Measurements from ENCODE around the gene TCF23.

Gene TCF23

DNA sequence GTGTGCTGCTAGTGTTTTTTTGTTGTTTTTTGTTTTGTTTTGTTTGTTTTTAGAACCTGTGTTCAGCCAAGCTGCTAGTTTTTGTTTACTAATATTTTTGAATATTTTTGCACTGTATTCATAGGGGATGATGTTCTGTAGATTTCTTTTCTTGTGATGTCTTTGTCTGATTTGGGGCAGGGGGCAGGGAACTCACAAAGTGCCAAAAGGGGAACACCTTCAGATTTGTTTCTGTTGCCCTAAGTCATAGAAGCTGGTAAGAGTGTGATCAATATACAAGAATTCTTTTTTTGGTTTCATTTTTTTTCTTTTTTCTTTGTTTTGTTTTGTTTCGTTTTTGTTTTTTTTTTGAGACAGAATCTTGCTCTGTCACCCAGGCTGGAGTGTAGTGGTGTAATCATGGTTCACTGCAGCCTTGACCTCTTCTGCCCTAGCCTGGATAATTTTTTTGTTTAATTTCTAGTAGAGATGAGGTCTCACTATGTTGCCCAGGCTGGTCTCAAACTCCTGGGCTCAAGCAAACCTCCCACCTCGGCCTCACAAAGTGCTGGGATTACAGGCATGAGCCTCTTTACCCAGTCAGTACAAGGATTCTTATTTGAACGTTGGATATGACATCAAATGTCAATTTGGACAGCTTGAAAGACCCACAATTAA is 30.7 kb downstream of the TCF23 start:
- H3K4me3 ChIP-seq (ENCODE audit: low read depth, low read length): no peak overlapping the region
- no peak overlapping the region for H3K27ac ChIP-seq (ENCODE audit: extremely low read depth, low read depth, low read length)
- ChIA-PET CTCF (interaction anchor here (0.7 to 1.2 kb wide), 3 partner anchors 10 to 27 kb away, joined by 3 to 5 read pairs (median 3); no protein-coding TSS in a partner anchor), POLR2A (no interaction called here)
- H3K36me3 ChIP-seq (ENCODE audit: control insufficient read depth in 2 of 2, insufficient read depth in 1 of 2, low read length in 2 of 2): no peaks in the 10 kb centered on the region
- TF ChIP-seq ZEB2 (tag by site-specific recombination; IDR thresholded peaks at IDR 0.05) (no peak), ZNF239 (tag by site-specific recombination; IDR thresholded peaks at IDR 0.05) (no peak), ZNF354C (tag by site-specific recombination; IDR thresholded peaks at IDR 0.05; ENCODE audit: borderline replicate concordance, low read depth) (no peak), ZBTB20 (tag by site-specific recombination; IDR thresholded peaks at IDR 0.05) (no peak), ZNF658 (tag by site-specific recombination; IDR thresholded peaks at IDR 0.05) (no peak), SCRT2 (tag by site-specific recombination; IDR thresholded peaks at IDR 0.05) (no peak), SETDB1 (IDR thresholded peaks at IDR 0.05; ENCODE audit: insufficient read length, low read length) (no peak), ZNF837 (tag by site-specific recombination; IDR thresholded peaks at IDR 0.05) (no peak), ZNF76 (tag by site-specific recombination; IDR thresholded peaks at IDR 0.05; ENCODE audit: borderline replicate concordance, low read depth) (no peak)
- TF ChIP-seq, protein P1, sequence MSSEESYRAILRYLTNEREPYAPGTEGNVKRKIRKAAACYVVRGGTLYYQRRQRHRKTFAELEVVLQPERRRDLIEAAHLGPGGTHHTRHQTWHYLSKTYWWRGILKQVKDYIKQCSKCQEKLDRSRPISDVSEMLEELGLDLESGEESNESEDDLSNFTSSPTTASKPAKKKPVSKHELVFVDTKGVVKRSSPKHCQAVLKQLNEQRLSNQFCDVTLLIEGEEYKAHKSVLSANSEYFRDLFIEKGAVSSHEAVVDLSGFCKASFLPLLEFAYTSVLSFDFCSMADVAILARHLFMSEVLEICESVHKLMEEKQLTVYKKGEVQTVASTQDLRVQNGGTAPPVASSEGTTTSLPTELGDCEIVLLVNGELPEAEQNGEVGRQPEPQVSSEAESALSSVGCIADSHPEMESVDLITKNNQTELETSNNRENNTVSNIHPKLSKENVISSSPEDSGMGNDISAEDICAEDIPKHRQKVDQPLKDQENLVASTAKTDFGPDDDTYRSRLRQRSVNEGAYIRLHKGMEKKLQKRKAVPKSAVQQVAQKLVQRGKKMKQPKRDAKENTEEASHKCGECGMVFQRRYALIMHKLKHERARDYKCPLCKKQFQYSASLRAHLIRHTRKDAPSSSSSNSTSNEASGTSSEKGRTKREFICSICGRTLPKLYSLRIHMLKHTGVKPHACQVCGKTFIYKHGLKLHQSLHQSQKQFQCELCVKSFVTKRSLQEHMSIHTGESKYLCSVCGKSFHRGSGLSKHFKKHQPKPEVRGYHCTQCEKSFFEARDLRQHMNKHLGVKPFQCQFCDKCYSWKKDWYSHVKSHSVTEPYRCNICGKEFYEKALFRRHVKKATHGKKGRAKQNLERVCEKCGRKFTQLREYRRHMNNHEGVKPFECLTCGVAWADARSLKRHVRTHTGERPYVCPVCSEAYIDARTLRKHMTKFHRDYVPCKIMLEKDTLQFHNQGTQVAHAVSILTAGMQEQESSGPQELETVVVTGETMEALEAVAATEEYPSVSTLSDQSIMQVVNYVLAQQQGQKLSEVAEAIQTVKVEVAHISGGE (tag by site-specific recombination; conservative IDR thresholded peaks at IDR 0.05; ENCODE audit: low read depth): no peak
- TF ChIP-seq, protein P2, sequence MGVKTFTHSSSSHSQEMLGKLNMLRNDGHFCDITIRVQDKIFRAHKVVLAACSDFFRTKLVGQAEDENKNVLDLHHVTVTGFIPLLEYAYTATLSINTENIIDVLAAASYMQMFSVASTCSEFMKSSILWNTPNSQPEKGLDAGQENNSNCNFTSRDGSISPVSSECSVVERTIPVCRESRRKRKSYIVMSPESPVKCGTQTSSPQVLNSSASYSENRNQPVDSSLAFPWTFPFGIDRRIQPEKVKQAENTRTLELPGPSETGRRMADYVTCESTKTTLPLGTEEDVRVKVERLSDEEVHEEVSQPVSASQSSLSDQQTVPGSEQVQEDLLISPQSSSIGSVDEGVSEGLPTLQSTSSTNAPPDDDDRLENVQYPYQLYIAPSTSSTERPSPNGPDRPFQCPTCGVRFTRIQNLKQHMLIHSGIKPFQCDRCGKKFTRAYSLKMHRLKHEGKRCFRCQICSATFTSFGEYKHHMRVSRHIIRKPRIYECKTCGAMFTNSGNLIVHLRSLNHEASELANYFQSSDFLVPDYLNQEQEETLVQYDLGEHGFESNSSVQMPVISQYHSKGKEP (tag by site-specific recombination; IDR thresholded peaks at IDR 0.05): no peak
- TF ChIP-seq, protein P3, sequence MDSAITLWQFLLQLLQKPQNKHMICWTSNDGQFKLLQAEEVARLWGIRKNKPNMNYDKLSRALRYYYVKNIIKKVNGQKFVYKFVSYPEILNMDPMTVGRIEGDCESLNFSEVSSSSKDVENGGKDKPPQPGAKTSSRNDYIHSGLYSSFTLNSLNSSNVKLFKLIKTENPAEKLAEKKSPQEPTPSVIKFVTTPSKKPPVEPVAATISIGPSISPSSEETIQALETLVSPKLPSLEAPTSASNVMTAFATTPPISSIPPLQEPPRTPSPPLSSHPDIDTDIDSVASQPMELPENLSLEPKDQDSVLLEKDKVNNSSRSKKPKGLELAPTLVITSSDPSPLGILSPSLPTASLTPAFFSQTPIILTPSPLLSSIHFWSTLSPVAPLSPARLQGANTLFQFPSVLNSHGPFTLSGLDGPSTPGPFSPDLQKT (IDR thresholded peaks at IDR 0.05; ENCODE audit: borderline replicate concordance, low read depth, low read length): no peak
- H3K4me1 ChIP-seq (ENCODE audit: control insufficient read depth, insufficient read depth, low read length): no peaks in the 10 kb centered on the region
- no peaks in the 10 kb centered on the region for H3K9me3 ChIP-seq (ENCODE audit: control insufficient read depth, insufficient read depth, low read depth, low read length)

DNA sequence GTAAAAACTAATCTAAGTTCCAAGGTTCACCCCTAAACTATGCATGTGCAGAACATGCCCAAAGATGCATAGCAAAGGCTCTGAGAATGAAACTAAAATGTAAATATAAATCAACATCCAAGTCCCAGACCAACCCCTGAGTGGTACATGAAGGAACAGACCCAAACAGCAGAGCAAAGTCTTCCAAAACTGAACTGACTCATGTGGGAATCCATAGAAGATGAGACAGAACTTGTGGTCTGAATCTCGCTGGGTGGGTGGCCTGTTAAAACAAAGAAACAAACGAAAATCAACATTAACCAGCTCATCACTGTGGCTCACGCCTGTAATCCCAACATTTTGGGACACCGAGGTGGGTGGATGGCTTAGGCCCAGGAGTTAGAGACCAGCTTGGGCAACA is 33.5 kb downstream of the TCF23 start:
- Histone ChIP-seq H3K36me3 (ENCODE audit: control insufficient read depth in 2 of 2, insufficient read depth in 1 of 2, low read length in 2 of 2) (no peaks in the 10 kb centered on the region), H3K9me3 (ENCODE audit: control insufficient read depth, insufficient read depth, low read depth, low read length) (no peaks in the 10 kb centered on the region), H3K4me1 (ENCODE audit: control insufficient read depth, insufficient read depth, low read length) (peaks cover 4% of the 10 kb centered on the region; the same call in 1 of the 2 replicates), H3K4me3 (ENCODE audit: low read depth, low read length) (no peak overlapping the region), H3K27ac (ENCODE audit: extremely low read depth, low read depth, low read length) (no peak overlapping the region)
- CTCF ChIA-PET: interaction anchor here (0.7 to 2.2 kb wide), 3 partner anchors 9 to 17 kb away, joined by 3 to 15 read pairs (median 4); no protein-coding TSS in a partner anchor
- POLR2A ChIA-PET: no interaction called here
- TF ChIP-seq, protein P2 (tag by site-specific recombination; IDR thresholded peaks at IDR 0.05): no peak
- TF ChIP-seq, protein P4, sequence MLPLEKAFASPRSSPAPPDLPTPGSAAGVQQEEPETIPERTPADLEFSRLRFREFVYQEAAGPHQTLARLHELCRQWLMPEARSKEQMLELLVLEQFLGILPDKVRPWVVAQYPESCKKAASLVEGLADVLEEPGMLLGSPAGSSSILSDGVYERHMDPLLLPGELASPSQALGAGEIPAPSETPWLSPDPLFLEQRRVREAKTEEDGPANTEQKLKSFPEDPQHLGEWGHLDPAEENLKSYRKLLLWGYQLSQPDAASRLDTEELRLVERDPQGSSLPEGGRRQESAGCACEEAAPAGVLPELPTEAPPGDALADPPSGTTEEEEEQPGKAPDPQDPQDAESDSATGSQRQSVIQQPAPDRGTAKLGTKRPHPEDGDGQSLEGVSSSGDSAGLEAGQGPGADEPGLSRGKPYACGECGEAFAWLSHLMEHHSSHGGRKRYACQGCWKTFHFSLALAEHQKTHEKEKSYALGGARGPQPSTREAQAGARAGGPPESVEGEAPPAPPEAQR (tag by site-specific recombination; IDR thresholded peaks at IDR 0.05): no peak
- TF ChIP-seq ZNF266 (tag by site-specific recombination; IDR thresholded peaks at IDR 0.05; ENCODE audit: low read depth): no peak
- TF ChIP-seq, protein P5, sequence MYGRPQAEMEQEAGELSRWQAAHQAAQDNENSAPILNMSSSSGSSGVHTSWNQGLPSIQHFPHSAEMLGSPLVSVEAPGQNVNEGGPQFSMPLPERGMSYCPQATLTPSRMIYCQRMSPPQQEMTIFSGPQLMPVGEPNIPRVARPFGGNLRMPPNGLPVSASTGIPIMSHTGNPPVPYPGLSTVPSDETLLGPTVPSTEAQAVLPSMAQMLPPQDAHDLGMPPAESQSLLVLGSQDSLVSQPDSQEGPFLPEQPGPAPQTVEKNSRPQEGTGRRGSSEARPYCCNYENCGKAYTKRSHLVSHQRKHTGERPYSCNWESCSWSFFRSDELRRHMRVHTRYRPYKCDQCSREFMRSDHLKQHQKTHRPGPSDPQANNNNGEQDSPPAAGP (tag by site-specific recombination; IDR thresholded peaks at IDR 0.05): no peak
- TF ChIP-seq ZNF837 (tag by site-specific recombination; IDR thresholded peaks at IDR 0.05): no peak
- no peak for TF ChIP-seq ZNF350 (tag by site-specific recombination; IDR thresholded peaks at IDR 0.05)
- no peak for TF ChIP-seq ZFHX2 (tag by site-specific recombination; conservative IDR thresholded peaks at IDR 0.05)
- no peak for TF ChIP-seq SALL2 (tag by site-specific recombination; IDR thresholded peaks at IDR 0.05; ENCODE audit: borderline replicate concordance)
- no peak for TF ChIP-seq ZNF175 (tag by site-specific recombination; IDR thresholded peaks at IDR 0.05)
- TF ChIP-seq, protein P6, sequence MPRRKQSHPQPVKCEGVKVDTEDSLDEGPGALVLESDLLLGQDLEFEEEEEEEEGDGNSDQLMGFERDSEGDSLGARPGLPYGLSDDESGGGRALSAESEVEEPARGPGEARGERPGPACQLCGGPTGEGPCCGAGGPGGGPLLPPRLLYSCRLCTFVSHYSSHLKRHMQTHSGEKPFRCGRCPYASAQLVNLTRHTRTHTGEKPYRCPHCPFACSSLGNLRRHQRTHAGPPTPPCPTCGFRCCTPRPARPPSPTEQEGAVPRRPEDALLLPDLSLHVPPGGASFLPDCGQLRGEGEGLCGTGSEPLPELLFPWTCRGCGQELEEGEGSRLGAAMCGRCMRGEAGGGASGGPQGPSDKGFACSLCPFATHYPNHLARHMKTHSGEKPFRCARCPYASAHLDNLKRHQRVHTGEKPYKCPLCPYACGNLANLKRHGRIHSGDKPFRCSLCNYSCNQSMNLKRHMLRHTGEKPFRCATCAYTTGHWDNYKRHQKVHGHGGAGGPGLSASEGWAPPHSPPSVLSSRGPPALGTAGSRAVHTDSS (tag by site-specific recombination; IDR thresholded peaks at IDR 0.05): no peak

All from HEK293 (cell line).